ENCODE measurements around the gene MPPED2. TPM values are rescaled to one million over a fixed set of nuclear protein-coding genes. Genes with fewer than 3 reads are reported as not detected.

Gene MPPED2
- total RNA-seq, 4 donors from 2014 or later: 1.4 to 17.9 (median 5.3) TPM

- no peak for ATAC-seq
- Histone ChIP-seq H3K27me3 (no peaks in the 10 kb centered on the region), H3K4me3 (no peak overlapping the region), H3K27ac (no peak overlapping the region), H3K9me3 (no peaks in the 10 kb centered on the region), H3K4me1 (peaks cover 0 to 15% (median 0%) of the 10 kb centered on the region in 3 donors), H3K36me3 (no peaks in the 10 kb centered on the region)
- TF ChIP-seq POLR2AphosphoS5 (IDR thresholded peaks at IDR 0.05) (no peak), EP300 (IDR thresholded peaks at IDR 0.05) (no peak)
- 59 to 75% methylated on average over 2 of the region's 2 CpGs for WGBS, 2 donors (ENCODE audit: low coverage in 1 of 2)
These were observed 10.7 kb upstream of the MPPED2 start for GRCh38 chr11:30596832-30597231.

GRCh38 chr11:30595934-30596333 lies 9.8 kb upstream of the MPPED2 start:
- Histone ChIP-seq H3K27me3 (no peaks in the 10 kb centered on the region), H3K4me3 (no peak overlapping the region), H3K36me3 (no peaks in the 10 kb centered on the region), H3K4me1 (peaks cover 0 to 15% (median 0%) of the 10 kb centered on the region in 3 donors), H3K27ac (no peak overlapping the region), H3K9me3 (no peaks in the 10 kb centered on the region)
- 63 to 86% methylated on average over 1 to 3 of the region's 3 CpGs for WGBS, 2 donors (ENCODE audit: low coverage in 1 of 2)
- ATAC-seq: no peak
- no peak for TF ChIP-seq POLR2AphosphoS5 (IDR thresholded peaks at IDR 0.05)
- no peak for TF ChIP-seq CTCF (IDR thresholded peaks at IDR 0.05)
- TF ChIP-seq EP300 (IDR thresholded peaks at IDR 0.05): no peak
- no peak for TF ChIP-seq POLR2A (IDR thresholded peaks at IDR 0.05)

- ATAC-seq: no peak
- Histone ChIP-seq H3K27ac (peak overlapping the region; percentile 47 to 76 (median 58)), H3K4me1 (peaks cover 0 to 15% (median 0%) of the 10 kb centered on the region in 3 donors), H3K9me3 (no peaks in the 10 kb centered on the region), H3K27me3 (no peaks in the 10 kb centered on the region), H3K4me3 (peak overlapping the region in 1 of 2 donors; percentile 6), H3K36me3 (no peaks in the 10 kb centered on the region)
- WGBS, 2 donors (ENCODE audit: low coverage in 1 of 2): 23 to 33% methylated on average over 2 to 8 of the region's 8 CpGs
- no peak for TF ChIP-seq POLR2A (IDR thresholded peaks at IDR 0.05)
- TF ChIP-seq POLR2AphosphoS5 (IDR thresholded peaks at IDR 0.05): no peak
- TF ChIP-seq EP300 (IDR thresholded peaks at IDR 0.05): no peak
- no peak for TF ChIP-seq CTCF (IDR thresholded peaks at IDR 0.05)
These were observed 8.7 kb upstream of the MPPED2 start for GRCh38 chr11:30594646-30595411.

GRCh38 chr11:30587269-30587812 lies 1.2 kb upstream of the MPPED2 start:
- no peak overlapping the region for H3K4me3 ChIP-seq
- no peak for TF ChIP-seq POLR2AphosphoS5 (IDR thresholded peaks at IDR 0.05)
- TF ChIP-seq POLR2A (IDR thresholded peaks at IDR 0.05): no peak
- no peak for TF ChIP-seq EP300 (IDR thresholded peaks at IDR 0.05)
- TF ChIP-seq CTCF (IDR thresholded peaks at IDR 0.05): no peak
- H3K36me3 ChIP-seq: no peaks in the 10 kb centered on the region
- 86 to 87% methylated on average over 1 of the region's 1 CpG for WGBS, 2 donors (ENCODE audit: low coverage in 1 of 2)
- no peak for ATAC-seq
- no peak overlapping the region for H3K27ac ChIP-seq
- H3K9me3 ChIP-seq: no peaks in the 10 kb centered on the region
- H3K27me3 ChIP-seq: peaks cover 10% of the 10 kb centered on the region
- peaks cover 0 to 37% (median 0%) of the 10 kb centered on the region in 3 donors for H3K4me1 ChIP-seq

GRCh38 chr11:30585892-30586250 lies 282 bp downstream of the MPPED2 start:
- Histone ChIP-seq H3K36me3 (no peaks in the 10 kb centered on the region), H3K4me1 (peaks cover 0 to 41% (median 0%) of the 10 kb centered on the region in 3 donors), H3K9me3 (no peaks in the 10 kb centered on the region), H3K4me3 (peak overlapping the region; percentile 49 to 81), H3K27me3 (peaks cover 10% of the 10 kb centered on the region), H3K27ac (peak overlapping the region; percentile 11 to 88 (median 87))
- peak; percentile 34 for ATAC-seq
- no CpG with 5 or more reads among the region's 42 CpGs for WGBS, 2 donors (ENCODE audit: low coverage in 1 of 2)
- no peak for TF ChIP-seq POLR2AphosphoS5 (IDR thresholded peaks at IDR 0.05)
- no peak for TF ChIP-seq POLR2A (IDR thresholded peaks at IDR 0.05)
- TF ChIP-seq EP300 (IDR thresholded peaks at IDR 0.05): no peak
- no peak for TF ChIP-seq CTCF (IDR thresholded peaks at IDR 0.05)
